ENCODE measurements around the gene ZNF69.
A peak's percentile ranks its signal among the peaks of the same experiment; 100 is the strongest.
"Not testable (repeated sequence)": the region's sequence is repeated elsewhere in the genome, so short reads cannot be mapped to it uniquely, and the experiment has no call there.

Gene ZNF69

DNA sequence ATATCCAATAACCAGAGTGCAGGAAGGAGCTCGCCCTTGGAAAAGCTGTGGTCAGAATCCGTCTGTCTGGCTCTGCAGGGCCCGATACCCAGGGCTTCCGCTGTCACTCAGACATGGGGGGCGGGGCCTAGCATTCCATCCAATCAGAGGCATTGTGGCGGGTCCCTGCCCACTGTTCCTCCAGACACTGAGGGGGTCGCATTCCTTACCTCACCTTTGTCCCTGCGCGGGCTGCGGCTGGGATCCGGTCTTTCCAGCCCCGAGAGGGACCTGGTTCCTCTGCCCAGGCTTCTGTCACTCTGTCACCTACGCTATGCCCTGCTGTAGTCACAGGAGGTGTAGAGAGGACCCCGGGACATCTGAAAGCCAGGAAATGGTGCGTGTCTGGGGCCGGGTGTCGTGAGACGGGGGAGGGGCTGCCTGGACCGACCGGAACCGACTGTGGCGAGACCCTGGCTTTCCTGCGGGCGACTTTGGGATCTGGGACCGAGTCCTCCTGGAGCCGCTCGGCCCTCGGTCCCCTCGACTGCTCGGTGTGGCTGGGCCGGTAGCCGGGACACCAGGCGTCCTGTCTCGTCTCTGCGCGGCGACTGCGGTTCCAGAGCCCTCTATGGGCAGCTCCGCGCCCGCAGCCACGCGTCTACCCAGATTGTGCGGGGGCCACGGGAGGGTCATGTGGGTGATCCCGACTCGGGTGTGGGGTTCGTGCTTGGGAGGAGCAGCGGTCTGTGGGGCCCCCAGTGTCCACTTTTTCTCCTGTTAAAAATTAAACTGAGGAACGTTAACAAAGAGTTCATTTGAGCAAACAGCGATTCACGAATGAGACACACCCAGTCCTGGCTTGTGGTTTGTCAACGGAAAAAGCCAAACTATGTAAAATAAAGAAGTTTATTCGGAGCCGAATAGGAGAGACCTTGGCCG lies at the start of gene ZNF69:
Gene ZNF69, plus strand, starts transcription at position 172 of the 921 bp plus-strand sequence. Its CDS starts 142 bp downstream, at position 314.
- peak; percentile 25 to 36 for DNase-seq (ENCODE audit: low read depth in 2 of 2)

DNA sequence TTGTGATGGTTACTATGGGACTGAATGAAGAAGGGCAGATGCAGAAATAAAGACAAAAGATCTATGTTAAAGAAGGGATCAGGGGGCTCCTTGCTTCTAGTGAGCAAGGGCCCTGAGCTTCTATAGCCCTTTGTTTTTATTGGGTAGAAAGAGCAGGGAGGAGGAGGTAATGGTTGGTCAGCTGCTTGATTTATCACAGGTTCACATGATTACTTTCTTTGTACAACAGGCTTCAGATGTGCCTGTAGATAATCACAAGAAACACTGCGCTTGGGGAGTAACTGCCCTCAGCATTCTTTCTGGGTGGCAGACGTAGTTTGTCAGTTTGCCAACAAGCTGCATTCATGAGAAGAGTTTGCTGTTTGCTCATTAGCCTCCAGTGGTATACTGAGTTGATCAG lies 43.9 kb upstream of the ZNF69 start:
- no peak for DNase-seq (ENCODE audit: low read depth in 2 of 2)

- not testable (repeated sequence) for DNase-seq (ENCODE audit: low read depth in 2 of 2)
Observed at GRCh38 chr19:11847615-11848014, 40.0 kb upstream of the ZNF69 start.

GRCh38 chr19:11848200-11848593 lies 39.4 kb upstream of the ZNF69 start:
- no peak for DNase-seq (ENCODE audit: low read depth in 2 of 2)

DNA sequence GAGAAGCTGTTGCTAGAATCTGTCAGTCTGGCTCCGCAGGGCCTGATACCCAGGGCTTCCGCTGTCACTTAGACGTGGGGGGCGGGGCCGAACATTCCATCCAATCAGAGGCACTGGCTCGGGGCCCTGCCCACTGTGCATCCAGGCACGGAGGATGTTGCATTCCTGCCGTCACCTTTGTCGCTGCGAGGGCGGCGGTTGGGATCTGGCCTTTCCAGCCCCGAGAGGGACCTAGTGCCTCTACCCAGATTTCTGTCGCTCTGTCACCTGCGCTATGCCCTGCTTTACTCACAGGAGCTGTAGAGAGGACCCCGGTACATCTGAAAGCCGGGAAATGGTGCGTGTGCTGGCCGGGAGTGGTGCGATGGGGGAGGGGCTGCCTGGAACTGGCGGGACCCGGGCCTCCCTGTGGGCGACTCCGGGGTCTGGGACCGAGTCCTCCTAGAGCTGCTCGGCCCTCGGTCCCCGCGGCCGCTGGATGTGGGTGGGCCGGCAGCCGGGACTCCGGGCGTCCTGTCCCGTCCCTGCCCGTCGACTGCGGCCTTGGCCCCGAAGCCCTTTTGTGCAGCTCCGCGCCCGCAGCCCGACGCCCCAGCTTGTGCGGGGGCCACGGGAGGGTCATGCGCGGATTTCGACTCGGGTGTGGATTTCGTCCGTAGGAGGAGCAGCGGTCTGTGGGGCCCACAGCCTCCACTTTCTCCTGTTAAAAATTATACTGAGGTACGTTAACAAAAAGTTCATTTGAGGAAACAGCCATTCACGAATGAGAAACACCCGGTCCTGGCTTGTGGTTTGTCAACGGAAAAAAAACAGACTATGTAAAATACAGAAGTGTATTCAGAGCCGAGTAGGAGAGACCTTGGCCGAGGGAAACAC lies 38.8 kb upstream of the ZNF69 start, which contains the start of gene ZNF439:
Gene ZNF439, plus strand, starts transcription at position 133 of the 876 bp plus-strand sequence. Its CDS starts 142 bp downstream, at position 275.
- peak; percentile 36 to 42 for DNase-seq (ENCODE audit: low read depth in 2 of 2)

GRCh38 chr19:11850289-11850688 lies 37.3 kb upstream of the ZNF69 start:
- DNase-seq (ENCODE audit: low read depth in 2 of 2), result not testable (repeated sequence)

GRCh38 chr19:11853358-11853757 lies 34.2 kb upstream of the ZNF69 start:
- no peak for DNase-seq (ENCODE audit: low read depth in 2 of 2)

- no peak for DNase-seq (ENCODE audit: low read depth in 2 of 2)
Observed at GRCh38 chr19:11856596-11857250, 30.9 kb upstream of the ZNF69 start.

- no peak for DNase-seq (ENCODE audit: low read depth in 2 of 2)
Observed at GRCh38 chr19:11860721-11861120, 26.9 kb upstream of the ZNF69 start.

DNA sequence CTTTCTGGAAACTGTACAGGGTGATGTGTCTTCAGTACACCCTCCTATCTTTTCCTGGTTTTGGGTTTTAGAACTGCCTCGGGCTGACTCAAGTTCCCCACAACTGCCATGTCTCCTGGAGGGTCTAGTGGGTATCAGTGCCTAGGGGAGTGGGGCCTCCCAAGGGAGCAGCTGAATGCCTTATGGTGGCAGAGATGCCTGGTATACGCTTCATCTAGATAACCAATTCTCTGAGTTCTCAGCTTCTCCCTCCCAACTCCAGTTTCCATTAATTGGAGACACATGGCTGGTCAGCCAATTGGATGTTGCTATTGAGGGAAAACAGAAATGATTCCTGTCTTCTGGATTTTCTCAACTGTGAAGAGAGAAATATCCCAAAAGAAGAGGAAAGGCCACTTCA lies 26.3 kb upstream of the ZNF69 start:
- DNase-seq (ENCODE audit: low read depth in 2 of 2), result no peak

- DNase-seq (ENCODE audit: low read depth in 2 of 2), result not testable (repeated sequence)
Observed at GRCh38 chr19:11867766-11868165, 19.8 kb upstream of the ZNF69 start.

DNA sequence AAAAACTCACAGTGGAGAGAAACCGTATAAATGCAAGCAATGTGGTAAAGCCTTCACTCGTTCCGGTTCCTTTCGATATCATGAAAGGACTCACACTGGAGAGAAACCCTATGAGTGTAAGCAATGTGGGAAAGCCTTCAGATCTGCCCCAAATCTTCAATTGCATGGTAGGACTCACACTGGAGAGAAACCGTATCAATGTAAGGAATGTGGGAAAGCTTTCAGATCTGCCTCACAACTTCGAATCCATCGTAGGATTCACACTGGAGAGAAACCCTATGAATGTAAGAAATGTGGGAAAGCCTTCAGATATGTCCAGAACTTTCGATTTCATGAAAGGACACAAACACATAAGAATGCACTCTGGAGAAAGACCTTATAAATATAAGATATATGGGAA lies 19.4 kb upstream of the ZNF69 start:
- no peak for DNase-seq (ENCODE audit: low read depth in 2 of 2)

GRCh38 chr19:11872624-11873023 lies 15.0 kb upstream of the ZNF69 start:
- DNase-seq (ENCODE audit: low read depth in 2 of 2), result no peak

GRCh38 chr19:11873762-11874161 lies 13.8 kb upstream of the ZNF69 start:
- no peak for DNase-seq (ENCODE audit: low read depth in 2 of 2)

DNA sequence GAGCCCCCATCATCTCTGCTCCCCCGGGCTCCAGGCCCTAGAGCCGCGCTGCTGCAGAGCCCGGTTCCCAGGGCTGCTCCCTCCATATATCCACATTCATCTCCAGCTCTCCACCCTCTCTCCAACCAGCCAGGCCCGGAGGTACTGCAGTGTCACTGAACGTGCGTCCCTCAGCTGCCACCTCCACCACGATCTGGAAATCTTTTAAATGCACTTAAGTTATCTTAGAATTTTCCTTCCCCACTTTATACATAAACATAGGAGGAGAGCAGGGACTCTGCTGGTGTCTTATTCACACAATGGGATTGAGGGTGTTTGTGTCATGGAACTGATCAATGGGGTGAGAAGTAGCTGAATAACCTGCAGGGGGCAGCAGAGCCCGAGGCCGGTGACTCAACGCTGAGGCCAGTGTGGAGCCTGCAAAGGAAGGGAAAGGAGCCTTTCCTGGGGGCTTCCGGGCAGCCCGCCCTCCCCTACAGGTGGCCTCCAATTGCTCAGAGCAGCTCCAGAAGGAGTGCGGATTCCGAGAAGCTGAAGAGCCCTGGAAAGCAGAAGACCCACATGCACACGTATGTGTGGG lies 7.8 kb upstream of the ZNF69 start:
- not testable (repeated sequence) for DNase-seq (ENCODE audit: low read depth in 2 of 2)

- no peak for DNase-seq (ENCODE audit: low read depth in 2 of 2)
Observed at GRCh38 chr19:11880598-11880997, 7.0 kb upstream of the ZNF69 start.

DNA sequence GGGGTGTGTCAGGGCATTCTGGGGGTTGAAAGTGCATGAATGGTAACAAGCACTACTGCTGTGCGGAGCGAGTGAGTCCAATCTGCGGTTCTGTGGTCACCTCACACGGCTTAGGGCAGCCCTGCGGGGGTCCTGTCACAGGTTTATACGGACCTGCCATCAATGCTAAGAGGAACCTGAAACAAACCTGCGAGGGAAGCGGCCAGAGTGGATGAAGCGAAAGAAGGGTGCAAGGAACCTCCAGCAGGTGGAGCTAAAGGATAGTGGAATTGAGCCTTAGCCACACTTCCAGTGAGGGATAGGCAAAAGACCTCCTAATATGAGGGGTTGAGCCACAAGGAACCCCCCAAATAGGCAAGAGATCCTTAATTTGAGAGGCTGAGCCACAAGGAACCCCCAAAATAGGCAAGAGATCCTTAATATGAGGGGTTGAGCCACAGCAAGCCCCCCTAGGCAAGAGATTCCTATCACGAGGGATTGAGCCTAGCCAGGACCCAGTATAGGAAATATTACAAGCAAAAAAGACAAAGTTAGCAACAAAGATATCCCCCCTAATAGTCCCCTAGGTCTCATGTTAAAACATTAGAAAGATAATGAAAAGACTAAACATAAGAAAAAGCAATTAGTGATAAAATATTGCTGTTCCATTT lies 6.3 kb upstream of the ZNF69 start:
- no peak for DNase-seq (ENCODE audit: low read depth in 2 of 2)

DNA sequence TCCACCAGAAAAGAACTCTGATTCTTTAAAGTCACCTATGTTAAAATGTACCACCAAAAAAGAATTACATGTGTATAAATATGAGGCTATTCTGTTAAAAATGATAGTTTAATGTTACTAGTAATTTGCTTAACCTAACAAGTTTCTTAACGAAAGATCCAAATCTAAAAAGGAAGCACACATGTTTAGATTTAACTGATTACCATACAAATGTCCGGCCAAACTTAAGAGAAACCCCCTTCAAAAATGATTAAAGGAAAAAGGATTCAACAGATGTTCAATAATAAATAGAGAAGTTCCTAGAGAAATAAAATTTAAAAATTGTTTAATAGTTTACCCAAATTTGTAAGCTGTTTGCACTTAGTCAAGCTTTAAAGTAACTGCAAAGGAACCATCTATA lies 5.0 kb upstream of the ZNF69 start:
- no peak for DNase-seq (ENCODE audit: low read depth in 2 of 2)

GRCh38 chr19:11887234-11887610 lies 360 bp upstream of the ZNF69 start:
- DNase-seq (ENCODE audit: low read depth in 2 of 2), result no peak

- not testable (repeated sequence) for DNase-seq (ENCODE audit: low read depth in 2 of 2)
Observed at GRCh38 chr19:11889901-11890300, 2.3 kb downstream of the ZNF69 start.

DNA sequence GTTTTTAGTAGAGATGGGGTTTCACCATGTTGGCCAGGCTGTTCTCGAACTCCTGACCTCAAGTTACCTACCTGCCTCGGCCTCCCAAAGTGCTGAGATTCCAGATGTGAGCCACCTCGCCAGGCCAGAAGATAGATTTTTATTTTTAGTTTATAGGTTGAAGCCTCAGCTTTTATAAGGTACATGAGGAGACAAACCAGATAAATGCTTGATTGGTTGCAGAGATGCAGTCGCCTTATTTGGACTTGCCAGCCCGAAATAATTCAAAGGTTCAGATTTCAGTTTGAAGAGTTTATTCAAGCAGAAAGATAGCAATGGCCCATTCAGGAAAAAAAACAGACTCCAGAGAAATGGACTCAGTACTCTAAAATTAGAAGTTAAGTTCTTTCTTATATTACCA lies 3.1 kb downstream of the ZNF69 start:
- DNase-seq (ENCODE audit: low read depth in 2 of 2), result no peak
